SU-DHL-6 (cell line): Measurements from ENCODE around the gene SHROOM1.

Experiments
- EZH2phosphoT487 ChIP-seq: fragments of 200-600 bp; sonication (generic), shearing (Covaris generic); conservative IDR thresholded peaks from 2 replicates; pipeline ENCODE4 v1.6.1; 2018; ENCODE audit warnings: mild to moderate bottlenecking, antibody characterized with exemption, low read length, moderate library complexity, mixed read lengths
- TF ChIP-seq, protein P1 (sequence below): fragments of 200-600 bp; sonication (generic); IDR thresholded peaks from one replicate; pipeline ENCODE4 v1.5.1; 2017; ENCODE audit warnings: antibody characterized with exemption, mild to moderate bottlenecking, low read length, moderate library complexity; ENCODE audit not compliant: insufficient read depth, poor library complexity, severe bottlenecking

DNA sequence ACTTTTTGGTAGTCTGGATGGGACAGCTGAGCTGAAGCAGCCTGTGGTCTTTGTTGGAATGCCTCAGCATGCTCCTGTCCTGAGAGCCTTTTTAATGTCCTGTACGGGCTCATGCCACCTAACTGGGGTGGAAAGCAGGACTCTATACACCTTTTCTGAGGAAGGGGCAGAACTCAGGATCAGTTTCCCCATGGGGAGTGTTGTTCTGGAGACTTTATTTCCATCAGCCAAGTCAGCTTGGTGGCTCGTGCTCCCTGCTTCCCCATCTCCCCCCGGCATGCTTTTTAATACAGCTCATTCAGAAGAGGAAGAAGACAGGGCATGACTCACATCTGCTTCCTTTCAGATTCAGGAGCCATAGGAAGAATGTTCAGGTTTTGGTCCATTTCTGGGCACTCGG is 48.3 kb downstream of the SHROOM1 start:
- TF ChIP-seq, protein P1, sequence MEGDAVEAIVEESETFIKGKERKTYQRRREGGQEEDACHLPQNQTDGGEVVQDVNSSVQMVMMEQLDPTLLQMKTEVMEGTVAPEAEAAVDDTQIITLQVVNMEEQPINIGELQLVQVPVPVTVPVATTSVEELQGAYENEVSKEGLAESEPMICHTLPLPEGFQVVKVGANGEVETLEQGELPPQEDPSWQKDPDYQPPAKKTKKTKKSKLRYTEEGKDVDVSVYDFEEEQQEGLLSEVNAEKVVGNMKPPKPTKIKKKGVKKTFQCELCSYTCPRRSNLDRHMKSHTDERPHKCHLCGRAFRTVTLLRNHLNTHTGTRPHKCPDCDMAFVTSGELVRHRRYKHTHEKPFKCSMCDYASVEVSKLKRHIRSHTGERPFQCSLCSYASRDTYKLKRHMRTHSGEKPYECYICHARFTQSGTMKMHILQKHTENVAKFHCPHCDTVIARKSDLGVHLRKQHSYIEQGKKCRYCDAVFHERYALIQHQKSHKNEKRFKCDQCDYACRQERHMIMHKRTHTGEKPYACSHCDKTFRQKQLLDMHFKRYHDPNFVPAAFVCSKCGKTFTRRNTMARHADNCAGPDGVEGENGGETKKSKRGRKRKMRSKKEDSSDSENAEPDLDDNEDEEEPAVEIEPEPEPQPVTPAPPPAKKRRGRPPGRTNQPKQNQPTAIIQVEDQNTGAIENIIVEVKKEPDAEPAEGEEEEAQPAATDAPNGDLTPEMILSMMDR, result no peak
- TF ChIP-seq EZH2phosphoT487, result no peak
